ENCODE data around the gene RPE65. TPM values are rescaled to one million over a fixed set of nuclear protein-coding genes. Genes with fewer than 3 reads are reported as not detected.
A peak's percentile ranks its signal among the peaks of the same experiment; 100 is the strongest.

Gene RPE65
- total RNA-seq, 6 experiments from 2014 or later, result not detected

- TF ChIP-seq CTCF (IDR thresholded peaks at IDR 0.05) (no peak), POLR2A (IDR thresholded peaks at IDR 0.05) (no peak)
- WGBS (ENCODE audit: insufficient coverage, low coverage, low lambda C conversion rate, missing lambda C conversion rate), result 33% methylated on average over 2 of the region's 2 CpGs
- no peak overlapping the region for H3K4me3 ChIP-seq
- H3K36me3 ChIP-seq, result no peaks in the 10 kb centered on the region
- ATAC-seq, result peak in 2 of 4 donors; percentile 22 to 94
- intact Hi-C loops (cut with DNase I), result no loop called here
- no peaks in the 10 kb centered on the region for H3K4me1 ChIP-seq
- H3K27me3 ChIP-seq, result no peaks in the 10 kb centered on the region
- no peak overlapping the region for H3K27ac ChIP-seq
- DNase-seq, result no peak
- H3K9me3 ChIP-seq, result no peaks in the 10 kb centered on the region
Measured at GRCh38 chr1:68384321-68384813, 65.4 kb downstream of the RPE65 start.

GRCh38 chr1:68383092-68383491 lies 66.7 kb downstream of the RPE65 start:
- Histone ChIP-seq H3K4me3 (no peak overlapping the region), H3K36me3 (no peaks in the 10 kb centered on the region), H3K9me3 (no peaks in the 10 kb centered on the region), H3K27ac (no peak overlapping the region), H3K4me1 (no peaks in the 10 kb centered on the region), H3K27me3 (no peaks in the 10 kb centered on the region)
- DNase-seq (no peak), ATAC-seq (no peak)
- no peak for TF ChIP-seq POLR2A (IDR thresholded peaks at IDR 0.05)
- no peak for TF ChIP-seq CTCF (IDR thresholded peaks at IDR 0.05)
- intact Hi-C loops (cut with DNase I), result no loop called here
- whole genome bisulfite sequencing (ENCODE audit: insufficient coverage, low coverage, low lambda C conversion rate, missing lambda C conversion rate), result 75% methylated on average over 2 of the region's 2 CpGs

- no peak overlapping the region for H3K27ac ChIP-seq
- no peak for DNase-seq
- no peaks in the 10 kb centered on the region for H3K9me3 ChIP-seq
- no peaks in the 10 kb centered on the region for H3K4me1 ChIP-seq
- no peak overlapping the region for H3K4me3 ChIP-seq
- no peaks in the 10 kb centered on the region for H3K27me3 ChIP-seq
- ATAC-seq, result no peak
- no peak for TF ChIP-seq CTCF (IDR thresholded peaks at IDR 0.05)
- TF ChIP-seq POLR2A (IDR thresholded peaks at IDR 0.05), result no peak
- intact Hi-C loops (cut with DNase I), result no loop called here
- no peaks in the 10 kb centered on the region for H3K36me3 ChIP-seq
Measured at GRCh38 chr1:68379085-68379478, 70.7 kb downstream of the RPE65 start.

Small RNA genes within 50 kb of the gene (small RNA-seq; reads per million reads assigned to genes)
- gene AL139413.1, result 0 reads per million in 2 experiments

Other genes with a start within 250 kb of the RPE65 start
- 10 to 100 TPM in 5 of 6 experiments, 1 to 10 TPM in 1; 9.3 to 36.0 (median 25.8) TPM for gene WLS, start 217.4 kb downstream of the RPE65 start, total RNA-seq
- gene DEPDC1, start 47.1 kb upstream of the RPE65 start, total RNA-seq, result 1 to 10 TPM in 1 of 6 experiments, under 1 TPM in 4, not detected in 1; 0.15 to 1.4 (median 0.43) TPM

Data from right lobe of liver (tissue), 6 donors.